A549 (cell line): Measurements from ENCODE around the gene GAREM1.

Experiments used
- FOSL2 ChIP-seq, 2 experiments: fragments of 450-650 bp in 1 of 2; fragments of >200 bp in 1 of 2; sonication (Bioruptor Twin) in 1 of 2; formaldehyde crosslinking; IDR thresholded peaks; 2 replicates each; pipeline versions ENCODE4 v1.5.0 to v1.6.1; 2016 to 2020; ENCODE audit warnings: mild to moderate bottlenecking in 1 of 2, moderate library complexity in 1 of 2
- POLR2A ChIP-seq: IDR thresholded peaks from 2 replicates; pipeline ENCODE4 v1.6.1; 2012; ENCODE audit warnings: mild to moderate bottlenecking, low read length
- TF ChIP-seq, protein P1 (sequence below): fragments of >200 bp; sonication (Bioruptor Twin); formaldehyde crosslinking; IDR thresholded peaks from 3 replicates; pipeline ENCODE4 v1.5.1; 2016

DNA sequence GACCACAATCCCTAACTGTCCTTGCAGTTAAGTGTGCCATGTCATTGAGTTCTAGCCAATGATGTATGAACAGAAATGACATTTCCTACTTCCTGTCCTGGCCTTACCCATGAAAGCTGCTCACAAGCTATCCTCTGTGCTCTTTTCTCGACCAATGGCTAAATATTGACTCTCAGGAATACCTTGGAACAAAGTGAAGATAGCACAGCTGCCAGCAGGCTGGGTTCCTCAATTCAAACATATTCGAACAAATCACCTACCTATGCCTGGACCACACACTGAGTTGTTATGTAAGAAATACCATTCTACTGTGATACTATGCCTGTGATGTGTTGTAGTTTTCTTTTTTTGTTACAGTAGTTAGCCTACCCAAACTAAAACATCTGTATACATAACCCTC, 65.1 kb downstream of the GAREM1 start:
- TF ChIP-seq POLR2A (no peak), FOSL2 (IDR thresholded peaks at IDR 0.05) (no peak), FOSL2 (CRISPR knock-in tag; IDR thresholded peaks at IDR 0.05) (no peak)
- TF ChIP-seq, protein P1, sequence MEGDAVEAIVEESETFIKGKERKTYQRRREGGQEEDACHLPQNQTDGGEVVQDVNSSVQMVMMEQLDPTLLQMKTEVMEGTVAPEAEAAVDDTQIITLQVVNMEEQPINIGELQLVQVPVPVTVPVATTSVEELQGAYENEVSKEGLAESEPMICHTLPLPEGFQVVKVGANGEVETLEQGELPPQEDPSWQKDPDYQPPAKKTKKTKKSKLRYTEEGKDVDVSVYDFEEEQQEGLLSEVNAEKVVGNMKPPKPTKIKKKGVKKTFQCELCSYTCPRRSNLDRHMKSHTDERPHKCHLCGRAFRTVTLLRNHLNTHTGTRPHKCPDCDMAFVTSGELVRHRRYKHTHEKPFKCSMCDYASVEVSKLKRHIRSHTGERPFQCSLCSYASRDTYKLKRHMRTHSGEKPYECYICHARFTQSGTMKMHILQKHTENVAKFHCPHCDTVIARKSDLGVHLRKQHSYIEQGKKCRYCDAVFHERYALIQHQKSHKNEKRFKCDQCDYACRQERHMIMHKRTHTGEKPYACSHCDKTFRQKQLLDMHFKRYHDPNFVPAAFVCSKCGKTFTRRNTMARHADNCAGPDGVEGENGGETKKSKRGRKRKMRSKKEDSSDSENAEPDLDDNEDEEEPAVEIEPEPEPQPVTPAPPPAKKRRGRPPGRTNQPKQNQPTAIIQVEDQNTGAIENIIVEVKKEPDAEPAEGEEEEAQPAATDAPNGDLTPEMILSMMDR: no peak
